Measurements from ENCODE around the gene DUSP3.

DUSP3 gene

DNA sequence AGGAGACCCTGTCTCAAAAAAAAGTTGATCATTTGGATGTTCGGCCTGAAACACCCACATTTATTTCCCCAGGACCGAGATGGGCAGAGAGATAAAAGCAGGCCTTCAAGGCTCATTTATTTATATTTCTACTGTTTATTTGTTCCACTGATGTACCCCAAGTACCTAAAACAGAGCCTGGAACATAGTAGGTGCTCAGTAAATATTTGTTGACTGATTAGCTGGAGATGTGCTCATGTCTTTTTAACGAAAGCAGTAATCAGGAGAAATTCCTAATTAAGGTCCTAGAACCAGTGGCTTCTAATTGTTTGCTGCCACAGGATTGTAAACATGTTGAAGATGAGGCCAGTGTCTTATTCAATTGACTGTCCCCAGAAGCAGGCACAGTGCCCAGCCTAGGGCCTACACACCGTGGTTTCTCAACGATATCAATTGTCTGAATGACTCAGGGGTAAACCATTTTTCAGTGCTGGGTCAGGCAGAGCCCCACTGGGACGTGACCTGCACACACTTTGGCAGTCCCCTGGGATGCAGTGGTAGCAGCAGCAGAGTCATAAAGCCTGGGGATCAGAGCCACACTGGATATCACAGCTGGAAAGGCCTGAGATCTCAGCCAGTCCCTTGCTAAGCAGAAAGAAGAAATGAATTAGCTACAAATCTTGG is 54.9 kb downstream of the DUSP3 start:
- DNase-seq = no peak

DNA sequence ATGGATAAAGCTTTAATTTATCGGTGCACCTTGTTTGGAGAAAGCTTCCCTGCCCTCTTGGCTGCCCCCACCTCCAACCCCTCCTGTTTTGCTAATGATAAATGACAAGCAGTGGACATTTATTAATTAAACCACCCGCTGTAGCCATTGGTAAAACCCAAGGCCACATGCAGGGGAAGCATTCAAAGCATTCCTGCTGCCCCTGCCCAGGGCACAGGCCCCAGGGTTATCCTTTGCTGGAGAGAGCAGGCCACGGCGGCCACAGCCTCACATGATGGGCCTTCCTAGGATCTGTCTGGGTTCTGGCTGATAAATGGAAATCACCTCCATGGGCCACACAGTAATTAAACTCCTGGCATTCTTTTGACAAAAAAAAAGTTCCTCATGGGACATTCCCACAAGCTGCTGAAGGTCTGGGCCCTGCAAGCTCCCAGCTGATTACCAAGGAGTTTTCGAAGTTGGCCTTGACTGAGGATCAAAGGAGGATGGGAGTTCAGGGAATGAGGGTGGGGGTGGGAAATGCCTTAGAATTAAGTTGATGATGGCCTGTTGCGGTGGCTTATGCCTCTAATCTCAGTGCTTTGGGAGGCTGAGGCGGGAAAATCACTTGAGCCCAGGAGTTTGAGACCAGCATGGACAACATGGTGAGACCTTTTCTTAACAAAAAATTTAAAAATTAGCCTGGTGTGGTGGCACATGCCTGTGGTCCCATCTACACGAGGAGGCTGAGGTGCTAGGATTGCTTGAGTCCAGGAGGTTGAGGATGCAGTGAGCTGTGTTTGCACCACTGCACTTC is 55.7 kb downstream of the DUSP3 start:
- no peak for DNase-seq

DNA sequence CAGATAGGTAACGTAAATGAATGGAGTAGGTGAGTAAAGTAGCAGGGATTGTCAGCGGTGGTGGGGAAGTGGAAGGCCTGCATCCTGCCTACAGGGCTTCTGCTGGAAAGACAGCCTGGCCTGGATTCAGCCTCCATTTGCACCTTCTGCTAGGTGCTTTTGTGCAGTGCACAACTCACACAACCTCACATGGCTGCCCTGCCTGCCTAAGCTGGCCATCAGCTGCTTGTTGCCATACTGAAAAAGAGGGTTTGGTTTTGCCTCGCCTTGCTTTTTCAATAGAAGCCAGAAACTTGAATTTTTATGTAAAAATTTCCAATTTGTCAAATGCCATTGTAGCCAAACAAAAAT is 56.5 kb downstream of the DUSP3 start:
- no peak for DNase-seq

DNA sequence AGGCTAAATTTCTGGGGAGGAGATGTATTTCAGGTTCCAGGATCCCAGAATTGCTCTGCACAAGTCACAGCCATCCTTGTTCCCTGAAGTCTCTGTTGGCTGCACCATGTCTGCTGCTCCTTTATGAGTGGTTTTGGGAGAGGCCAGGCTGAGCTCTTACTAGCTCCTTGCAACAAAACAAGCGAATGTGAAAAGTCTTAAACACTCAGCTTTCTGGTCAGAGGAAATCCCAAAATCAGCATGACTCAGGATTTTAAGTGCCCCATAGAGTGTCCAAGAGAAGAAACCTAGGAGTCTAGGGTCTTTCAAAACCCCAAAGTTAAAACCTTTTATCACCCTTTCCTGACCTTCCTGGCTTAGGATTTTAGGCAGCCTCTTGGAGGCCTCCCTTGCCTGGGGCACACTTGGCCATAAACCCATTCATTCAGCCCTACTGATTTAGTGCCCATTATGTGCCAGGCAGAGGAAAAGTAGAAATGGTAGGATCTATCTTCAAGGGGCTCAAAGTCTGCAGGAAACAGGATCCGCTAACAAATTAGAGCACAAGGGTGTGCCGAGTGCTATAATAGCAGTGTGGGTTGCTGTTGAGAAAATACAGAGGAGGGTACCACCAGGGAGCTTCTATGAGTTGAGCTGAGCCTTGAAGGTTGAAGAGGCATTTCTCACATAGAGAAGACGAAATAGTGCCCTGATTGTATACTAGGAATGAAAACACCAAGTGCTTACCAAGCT is 57.1 kb downstream of the DUSP3 start:
- no peak for DNase-seq

DNA sequence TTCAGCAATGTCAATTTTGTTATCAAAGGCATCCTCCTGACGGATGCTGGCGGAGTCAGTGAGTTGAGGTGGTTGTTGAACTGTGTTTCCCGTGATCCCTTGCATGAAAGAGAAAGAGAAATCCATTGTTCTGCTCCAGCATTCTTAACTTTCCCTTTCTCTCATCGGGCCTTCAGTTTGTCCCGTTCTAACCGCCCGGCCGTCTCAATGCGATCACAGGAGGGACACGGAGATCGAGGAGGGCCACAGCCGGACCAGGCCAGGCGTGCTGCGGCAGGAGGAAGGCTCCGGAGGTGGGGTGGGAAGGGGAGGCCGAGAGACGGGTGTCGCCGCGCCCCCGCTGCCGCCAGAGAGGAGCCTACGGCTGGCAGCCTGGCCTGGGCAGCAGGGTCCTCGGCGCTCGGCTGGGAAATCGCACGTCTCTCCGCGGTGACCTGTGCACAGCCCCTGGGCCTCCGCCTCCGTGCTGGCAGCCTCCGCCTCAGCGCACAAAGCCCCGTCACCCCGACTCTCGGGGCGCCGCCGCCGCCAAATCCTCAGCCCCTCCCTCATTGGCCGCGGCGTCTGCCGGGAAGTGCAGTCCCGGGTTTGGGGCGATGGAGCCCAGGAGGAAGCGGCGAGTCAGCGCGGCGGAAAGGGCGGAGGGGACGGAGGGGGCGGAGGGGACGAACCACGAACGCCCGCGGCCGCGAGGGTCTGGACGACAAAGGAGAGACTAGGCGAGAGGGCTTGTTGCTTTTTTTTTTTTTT is 58.3 kb downstream of the DUSP3 start:
- peak; percentile 92 for DNase-seq

DNA sequence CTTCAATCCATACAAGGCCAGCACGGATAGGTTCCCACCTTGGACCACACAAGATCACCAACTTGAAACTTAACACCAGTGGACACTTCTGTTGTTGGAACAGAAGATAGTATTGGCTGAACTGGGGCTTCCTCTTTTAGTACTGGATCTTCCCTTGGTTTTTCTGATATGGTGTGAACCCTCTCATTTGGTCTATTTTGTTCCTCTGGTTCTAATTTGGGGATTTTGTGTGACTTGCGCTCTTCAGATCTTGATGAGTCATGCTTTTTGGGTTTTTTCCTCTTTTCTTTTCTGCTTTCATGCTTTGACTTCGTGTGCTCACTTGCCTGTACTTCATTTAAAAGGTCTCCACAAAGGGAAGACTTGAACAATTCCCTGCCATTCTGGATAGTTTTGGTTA is 59.2 kb downstream of the DUSP3 start:
- DNase-seq = no peak

DNA sequence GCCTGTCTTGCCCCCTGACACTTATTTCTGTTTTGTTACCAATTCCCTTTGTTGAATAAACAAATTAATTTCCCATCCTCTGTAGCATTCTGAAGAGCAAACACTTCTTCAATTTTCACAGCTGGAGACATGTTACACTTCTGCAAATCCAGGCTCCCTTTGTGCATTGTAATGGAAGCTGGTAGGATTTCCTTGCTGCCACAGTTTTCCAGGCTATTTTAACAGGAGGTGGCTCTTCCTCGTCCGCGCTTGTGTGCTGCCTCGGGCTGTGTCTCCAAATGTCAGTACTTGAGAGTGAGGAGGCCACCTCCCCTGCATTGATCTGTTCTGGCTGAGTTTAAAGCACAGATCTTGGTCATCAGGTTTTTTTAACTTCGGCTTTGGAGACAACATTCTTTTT is 60.2 kb downstream of the DUSP3 start:
- no peak for DNase-seq

DNA sequence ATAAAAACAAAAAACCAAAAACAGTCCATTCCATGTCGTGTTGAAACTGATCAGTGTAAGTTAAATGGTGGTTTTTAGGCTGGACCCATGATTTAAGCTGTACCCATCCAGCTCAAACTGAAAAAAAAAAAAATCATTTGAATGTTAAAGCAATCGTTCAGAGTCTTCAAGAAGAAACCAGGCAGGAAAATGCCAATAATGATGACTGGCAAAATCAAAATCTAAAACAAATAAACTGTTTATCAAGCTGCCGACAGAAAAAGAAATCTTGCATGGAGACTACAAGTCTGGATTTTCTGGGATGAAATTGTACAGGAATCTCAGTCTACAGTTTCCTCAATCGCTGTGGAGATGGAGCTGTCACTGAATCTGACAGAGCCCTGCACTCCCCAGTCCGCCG is 60.9 kb downstream of the DUSP3 start:
- no peak for DNase-seq
